Stimulated activated CD8-positive, alpha-beta memory T cell treated with anti-CD3 and anti-CD28 coated beads, Interleukin-7, amount 100 ng/mL, for 24 hours (primary cell): ENCODE measurements around the gene XDH.

Experiments
- DNase-seq: peaks from one replicate; pipeline ENCODE4 v3.0.0-alpha.2; 2020; ENCODE audit warnings: low read depth

XDH gene

GRCh38 chr2:31329081-31329625 is 85.4 kb downstream of the XDH start:
- DNase-seq = no peak

DNA sequence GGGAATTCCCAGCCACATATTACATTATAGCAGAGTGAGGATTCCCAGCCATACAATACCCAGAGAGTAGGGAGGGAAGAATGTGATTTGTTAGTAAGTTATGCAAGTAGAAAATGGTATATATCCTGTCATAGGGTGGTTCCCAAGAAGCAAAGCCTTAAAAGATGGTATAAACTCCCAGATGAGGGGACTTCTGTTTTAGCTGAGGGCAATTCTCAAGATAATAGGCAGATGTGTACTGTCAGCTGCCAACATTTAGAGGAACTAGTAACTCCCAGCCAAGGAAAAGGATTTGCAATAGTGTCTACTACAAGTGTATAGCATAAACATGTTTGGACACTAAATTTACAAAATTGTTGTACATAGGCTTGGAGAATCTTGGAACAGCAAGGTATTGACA is 86.5 kb downstream of the XDH start:
- DNase-seq = no peak

- DNase-seq = no peak
Observed at GRCh38 chr2:31327505-31327904, 87.0 kb downstream of the XDH start.

DNA sequence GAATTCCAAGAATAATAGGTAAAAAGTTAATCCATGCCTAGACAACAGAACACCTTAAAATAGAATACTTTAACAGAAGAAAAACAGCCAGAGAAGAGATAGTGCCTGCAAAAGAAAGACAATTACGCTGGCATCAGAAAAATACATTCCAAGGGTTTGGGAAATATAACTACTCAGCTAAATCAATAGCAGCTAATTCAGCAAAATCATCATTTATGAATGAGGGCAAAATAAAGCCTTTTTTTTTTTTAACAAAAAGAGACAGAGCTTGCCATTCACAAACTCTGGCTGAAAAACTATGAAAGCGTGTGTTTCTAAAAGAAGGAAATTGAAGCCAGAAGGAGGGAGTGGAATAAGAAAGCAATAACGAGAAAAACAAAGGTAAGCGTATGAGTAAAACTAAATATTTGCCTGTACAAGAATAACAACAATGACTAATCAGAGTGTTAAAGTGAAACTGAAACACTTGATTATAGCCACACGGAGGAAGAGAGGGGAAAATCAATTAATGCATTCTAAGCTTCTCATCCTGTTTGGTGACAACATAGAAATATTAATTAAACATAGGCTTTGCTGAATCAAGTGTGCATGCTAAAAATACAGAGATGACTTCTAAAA is 90.4 kb downstream of the XDH start:
- no peak for DNase-seq

- DNase-seq = no peak
Observed at GRCh38 chr2:31322371-31322770, 92.2 kb downstream of the XDH start.

DNA sequence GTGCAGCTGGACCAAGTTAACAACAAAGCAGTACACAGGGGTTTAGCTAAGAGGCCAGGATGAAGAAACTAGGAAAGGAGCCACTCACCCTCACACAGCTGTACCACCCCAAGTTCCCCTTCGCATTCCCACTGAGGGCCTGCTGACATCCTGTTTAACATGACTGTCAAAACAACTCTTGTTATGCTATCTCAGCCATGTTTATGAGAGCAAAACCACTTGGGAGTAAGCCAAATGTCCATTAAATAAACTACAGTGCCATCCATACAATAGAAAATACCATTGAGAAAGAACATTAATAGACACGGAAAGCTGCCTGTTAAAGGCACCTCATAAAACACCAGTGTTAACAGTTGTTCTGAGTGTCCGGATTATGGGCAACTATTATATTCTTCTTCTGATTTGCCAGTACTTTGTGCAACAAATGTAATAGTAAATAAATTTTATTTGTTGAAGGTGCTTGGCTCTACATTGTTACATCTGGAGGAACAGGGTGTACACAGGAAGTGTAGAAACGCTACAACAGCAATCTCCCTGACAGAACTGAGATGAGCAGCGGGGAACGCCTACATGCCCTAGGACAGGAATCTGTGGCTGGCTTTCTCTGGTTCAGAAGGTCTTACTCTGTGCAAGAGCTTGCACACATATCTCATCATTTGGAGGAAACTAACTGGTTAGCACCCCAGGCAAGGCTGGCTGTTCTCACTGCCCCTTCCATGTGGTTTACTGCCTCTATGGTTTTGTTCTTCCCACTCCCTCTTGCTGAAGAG is 95.0 kb downstream of the XDH start:
- no peak for DNase-seq

GRCh38 chr2:31318361-31319336 is 95.9 kb downstream of the XDH start:
- DNase-seq = peak; percentile 0

DNA sequence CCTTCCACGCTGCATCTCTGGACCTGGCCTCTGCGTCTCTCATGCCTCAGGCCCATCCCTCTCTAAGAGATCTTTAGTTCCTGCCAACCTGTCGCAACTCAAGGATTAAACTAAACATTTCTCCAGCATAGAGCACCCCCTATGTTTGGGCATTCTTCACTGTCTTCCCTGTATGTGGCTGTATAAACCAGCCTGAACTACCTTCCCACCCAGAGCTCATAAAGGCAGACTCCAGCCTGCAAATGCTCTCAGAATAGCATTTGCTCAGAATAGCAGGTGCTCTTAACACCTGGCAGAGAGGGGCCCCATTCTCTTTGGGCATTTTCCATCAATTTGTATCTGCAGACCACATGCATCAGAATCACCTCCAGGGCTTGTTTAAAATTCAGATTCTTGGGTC is 97.1 kb downstream of the XDH start:
- DNase-seq = no peak

DNA sequence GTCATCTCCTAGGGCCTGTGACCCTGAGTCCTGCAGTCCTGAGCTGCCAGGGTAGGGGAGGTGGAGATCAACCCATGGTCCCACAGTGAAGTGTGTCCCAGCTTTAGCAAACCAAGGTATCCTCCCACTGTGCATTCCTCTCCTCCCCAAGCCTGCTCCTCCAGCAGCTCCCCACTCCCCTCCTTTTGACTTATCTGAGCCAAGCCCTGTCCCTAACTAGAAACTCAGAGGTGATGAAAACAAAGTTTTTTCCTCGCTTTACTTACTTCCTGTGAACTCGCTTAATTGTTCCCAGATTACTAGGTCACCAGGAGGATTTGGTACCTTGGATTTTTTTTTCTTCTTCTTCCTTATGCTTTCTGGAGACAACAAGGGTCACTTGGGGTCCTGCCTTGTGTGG is 99.8 kb downstream of the XDH start:
- DNase-seq = no peak

GRCh38 chr2:31312898-31313297 is 101.6 kb downstream of the XDH start:
- DNase-seq = no peak

DNA sequence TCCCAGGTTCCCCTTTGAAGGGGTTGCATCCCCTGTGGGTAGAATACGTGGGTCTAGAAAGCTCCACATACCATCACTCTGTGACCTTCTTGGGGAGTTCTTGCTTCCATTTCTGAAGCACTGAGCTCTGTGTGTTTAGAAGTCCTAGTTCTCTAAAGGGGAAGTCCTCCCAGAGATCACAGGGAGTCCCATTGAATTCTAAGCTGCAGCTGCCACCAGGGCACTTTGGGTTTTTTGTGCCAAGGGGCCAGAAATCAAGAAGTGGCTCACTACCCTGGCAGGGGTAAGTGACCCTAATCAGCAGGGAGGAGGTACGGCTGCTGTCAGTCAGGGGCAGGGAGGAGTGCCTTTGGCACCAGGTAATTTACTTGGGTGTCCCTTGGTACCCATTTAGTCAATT is 109.7 kb downstream of the XDH start:
- DNase-seq = no peak

GRCh38 chr2:31302940-31303563 is 111.5 kb downstream of the XDH start:
- DNase-seq = no peak

DNA sequence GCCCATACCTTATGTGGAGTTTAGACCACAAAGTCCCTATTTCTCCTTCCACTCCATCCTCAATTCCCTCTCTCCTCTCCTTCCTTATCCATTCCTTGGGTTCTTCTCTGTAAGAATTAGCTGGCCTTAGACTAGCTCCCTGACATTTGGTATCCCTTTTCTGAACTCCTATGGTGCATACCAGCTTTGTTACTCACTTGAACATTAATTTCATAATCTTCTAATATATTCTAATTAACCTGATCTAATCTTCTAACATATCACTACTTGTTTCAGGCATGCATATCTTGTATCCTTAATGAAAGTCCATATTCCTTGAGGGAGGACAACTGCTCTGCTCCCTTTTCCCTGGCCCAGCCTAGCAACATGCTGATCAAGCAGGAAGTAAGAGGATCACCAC is 114.2 kb downstream of the XDH start:
- no peak for DNase-seq

GRCh38 chr2:31299547-31299946 is 115.0 kb downstream of the XDH start:
- DNase-seq = no peak

DNA sequence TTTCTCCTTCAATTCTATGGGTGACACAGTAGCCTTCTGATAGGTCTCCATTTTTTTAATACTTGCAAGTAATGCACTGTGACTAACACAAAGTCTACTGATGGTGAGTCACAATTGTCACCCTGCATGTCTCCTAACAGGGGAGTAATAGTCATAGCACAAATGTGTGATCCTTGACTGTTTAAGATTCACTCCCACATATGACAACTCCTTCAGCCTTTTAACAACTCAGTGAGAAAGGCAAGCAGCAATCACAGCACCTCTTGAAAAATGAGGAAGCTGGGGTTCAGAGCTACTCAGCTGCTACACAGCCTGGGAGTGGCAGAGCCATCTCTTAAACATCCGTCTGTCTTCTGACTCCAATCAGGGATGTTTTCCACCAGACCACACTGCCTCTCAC is 116.8 kb downstream of the XDH start:
- no peak for DNase-seq

DNA sequence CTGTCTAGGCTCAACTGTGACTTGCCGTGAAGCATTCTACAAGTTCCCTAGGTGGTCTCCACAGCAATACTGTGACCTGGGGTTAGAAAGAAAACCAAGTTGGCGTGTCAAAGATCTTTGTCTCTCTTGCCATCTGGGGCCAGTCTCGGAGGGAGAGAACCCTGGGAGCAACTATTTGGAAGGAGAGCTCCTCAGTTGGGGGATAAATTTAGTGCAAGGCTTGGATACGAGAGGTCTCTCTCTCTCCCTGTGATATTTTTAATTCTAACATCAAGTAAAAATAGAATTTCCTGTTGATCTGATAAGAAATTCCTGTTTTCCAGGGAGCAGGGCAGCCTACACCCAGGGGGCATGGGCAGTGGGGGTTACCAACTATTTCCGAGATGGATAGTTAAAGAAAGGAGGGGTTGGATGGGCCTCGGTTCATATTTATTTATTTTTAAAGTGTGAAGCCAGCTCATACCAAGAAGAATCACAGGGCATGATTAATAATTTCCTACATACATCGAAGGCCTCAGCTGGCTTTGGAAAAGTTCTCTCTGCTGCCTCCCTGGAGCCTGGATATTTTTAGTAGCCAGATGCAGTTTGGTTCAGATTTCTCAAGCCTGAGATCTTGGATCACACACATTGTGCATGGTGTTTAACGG is 117.8 kb downstream of the XDH start:
- DNase-seq = no peak

DNA sequence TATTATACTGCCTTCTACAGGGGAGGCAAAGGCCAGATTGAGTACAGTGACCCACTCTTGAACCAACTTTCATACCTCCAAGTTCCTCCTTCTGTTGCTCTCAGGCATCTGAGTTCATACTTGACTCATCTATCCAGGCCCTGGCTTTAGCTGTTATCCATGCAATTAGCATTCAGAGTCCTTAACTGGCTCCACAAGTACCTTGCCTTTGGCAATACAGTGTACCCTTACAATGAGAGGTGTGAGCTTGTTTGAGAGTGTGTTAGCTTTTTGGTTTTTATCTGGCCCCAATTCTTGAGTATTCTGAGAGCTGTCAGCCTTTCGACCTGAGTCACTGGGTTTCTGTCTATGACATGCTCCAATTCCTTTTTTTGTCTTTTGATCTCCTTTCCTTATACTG is 120.3 kb downstream of the XDH start:
- DNase-seq = no peak

- no peak for DNase-seq
Observed at GRCh38 chr2:31287654-31288053, 126.9 kb downstream of the XDH start.

GRCh38 chr2:31286961-31287550 is 127.5 kb downstream of the XDH start:
- DNase-seq = no peak

- DNase-seq = no peak
Observed at GRCh38 chr2:31286230-31286629, 128.3 kb downstream of the XDH start.
